ENCODE results near the gene SCUBE1.

DNA sequence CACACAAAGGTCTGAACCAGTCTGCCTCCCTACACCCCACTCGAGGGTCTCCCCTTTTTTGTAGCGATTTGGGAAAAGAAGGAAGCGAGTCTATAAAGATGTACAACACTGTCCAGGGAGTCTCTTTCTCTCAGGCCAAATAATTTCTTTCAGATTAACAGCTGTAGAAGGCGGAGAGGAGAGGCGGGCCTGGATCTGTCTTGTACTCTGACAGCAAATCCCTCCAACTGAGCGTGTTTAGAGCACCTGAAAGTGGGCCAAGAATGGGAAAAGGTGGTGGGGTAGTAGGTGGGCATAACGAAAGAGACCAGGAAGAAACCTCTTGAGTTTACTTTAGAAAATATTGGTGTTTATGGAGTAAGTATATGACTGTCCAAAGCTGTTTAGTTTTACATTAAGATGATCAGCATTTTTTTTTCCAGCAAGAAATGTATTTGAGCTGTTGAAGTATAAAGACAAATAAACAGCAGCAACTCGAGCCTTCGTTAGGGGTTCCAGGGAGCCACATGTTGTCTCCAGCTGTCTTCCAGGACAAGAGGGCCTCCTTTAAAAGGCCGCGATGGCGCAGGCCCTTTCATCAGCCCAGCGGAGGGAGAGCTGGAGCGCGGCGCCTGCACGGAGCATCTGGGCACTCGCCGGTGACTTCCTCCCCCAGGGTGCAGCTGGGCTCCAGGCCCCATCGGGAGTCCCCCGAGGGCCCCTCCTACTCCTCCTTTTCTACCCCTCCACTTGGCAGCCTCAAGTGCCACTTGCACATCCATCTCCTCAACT, 34.9 kb downstream of the SCUBE1 start:
- TF ChIP-seq, protein P1, sequence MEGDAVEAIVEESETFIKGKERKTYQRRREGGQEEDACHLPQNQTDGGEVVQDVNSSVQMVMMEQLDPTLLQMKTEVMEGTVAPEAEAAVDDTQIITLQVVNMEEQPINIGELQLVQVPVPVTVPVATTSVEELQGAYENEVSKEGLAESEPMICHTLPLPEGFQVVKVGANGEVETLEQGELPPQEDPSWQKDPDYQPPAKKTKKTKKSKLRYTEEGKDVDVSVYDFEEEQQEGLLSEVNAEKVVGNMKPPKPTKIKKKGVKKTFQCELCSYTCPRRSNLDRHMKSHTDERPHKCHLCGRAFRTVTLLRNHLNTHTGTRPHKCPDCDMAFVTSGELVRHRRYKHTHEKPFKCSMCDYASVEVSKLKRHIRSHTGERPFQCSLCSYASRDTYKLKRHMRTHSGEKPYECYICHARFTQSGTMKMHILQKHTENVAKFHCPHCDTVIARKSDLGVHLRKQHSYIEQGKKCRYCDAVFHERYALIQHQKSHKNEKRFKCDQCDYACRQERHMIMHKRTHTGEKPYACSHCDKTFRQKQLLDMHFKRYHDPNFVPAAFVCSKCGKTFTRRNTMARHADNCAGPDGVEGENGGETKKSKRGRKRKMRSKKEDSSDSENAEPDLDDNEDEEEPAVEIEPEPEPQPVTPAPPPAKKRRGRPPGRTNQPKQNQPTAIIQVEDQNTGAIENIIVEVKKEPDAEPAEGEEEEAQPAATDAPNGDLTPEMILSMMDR (IDR thresholded peaks at IDR 0.05; ENCODE audit: low read depth, low read length) = no peak
- TF ChIP-seq, protein P2, sequence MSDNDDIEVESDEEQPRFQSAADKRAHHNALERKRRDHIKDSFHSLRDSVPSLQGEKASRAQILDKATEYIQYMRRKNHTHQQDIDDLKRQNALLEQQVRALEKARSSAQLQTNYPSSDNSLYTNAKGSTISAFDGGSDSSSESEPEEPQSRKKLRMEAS (IDR thresholded peaks at IDR 0.05; ENCODE audit: low read depth, low read length) = no peak
- TF ChIP-seq POLR2A (IDR thresholded peaks at IDR 0.05; ENCODE audit: extremely low read depth, insufficient read length) (no peak), MYC (IDR thresholded peaks at IDR 0.05; ENCODE audit: low read depth, low read length) (no peak)
